ENCODE results near the gene PLXNA4. TPM values are rescaled to one million over a fixed set of nuclear protein-coding genes. Genes with fewer than 3 reads are reported as not detected.

The PLXNA4 gene
- total and polyA plus RNA-seq, 12 donors: 0.83 to 17.0 (median 11.5) TPM

DNA sequence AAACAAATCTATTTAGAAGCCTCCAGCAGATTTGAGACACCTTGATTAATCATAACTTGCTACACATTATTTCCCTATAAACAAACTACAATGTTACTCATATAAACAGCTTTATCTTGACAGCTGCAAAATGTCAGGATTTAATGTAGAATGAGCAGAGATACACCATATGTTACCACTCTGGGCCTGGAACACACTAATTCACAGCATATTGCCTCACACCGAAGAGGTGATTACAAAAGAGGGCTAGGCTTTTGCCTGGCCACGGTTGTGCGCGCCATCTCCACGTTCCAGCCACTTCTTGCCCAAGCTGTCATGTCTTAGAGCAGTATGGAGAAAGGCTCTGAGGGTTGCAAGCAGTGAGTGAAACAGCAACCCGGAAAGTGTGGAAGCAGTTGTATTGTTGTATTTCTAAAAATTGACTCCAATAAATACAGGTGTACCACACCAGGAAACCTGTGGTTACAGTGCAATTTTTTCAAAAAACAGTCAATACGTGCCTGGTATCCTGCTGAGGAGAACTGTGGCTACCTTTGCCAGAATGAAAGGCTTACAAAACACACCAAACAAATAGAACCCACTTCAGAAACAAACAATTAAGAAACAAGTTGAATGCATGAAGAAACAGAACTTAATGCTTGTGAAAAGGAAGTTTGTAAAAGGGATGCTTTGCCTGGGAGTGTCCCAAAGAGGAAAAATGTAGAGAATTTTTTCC is 498.1 kb downstream of the PLXNA4 start:
- no peaks in the 10 kb centered on the region for H3K36me3 ChIP-seq
- intact Hi-C loops (cut with DNase I): no loop called here
- peaks cover 0 to 37% (median 26%) of the 10 kb centered on the region in 9 donors for H3K4me1 ChIP-seq
- no peak overlapping the region for H3K4me3 ChIP-seq
- 79 to 82% methylated on average over 7 of the region's 7 CpGs for WGBS, 2 donors
- no peak overlapping the region for H3K27ac ChIP-seq
- ATAC-seq: no peak
- TF ChIP-seq, protein P1, sequence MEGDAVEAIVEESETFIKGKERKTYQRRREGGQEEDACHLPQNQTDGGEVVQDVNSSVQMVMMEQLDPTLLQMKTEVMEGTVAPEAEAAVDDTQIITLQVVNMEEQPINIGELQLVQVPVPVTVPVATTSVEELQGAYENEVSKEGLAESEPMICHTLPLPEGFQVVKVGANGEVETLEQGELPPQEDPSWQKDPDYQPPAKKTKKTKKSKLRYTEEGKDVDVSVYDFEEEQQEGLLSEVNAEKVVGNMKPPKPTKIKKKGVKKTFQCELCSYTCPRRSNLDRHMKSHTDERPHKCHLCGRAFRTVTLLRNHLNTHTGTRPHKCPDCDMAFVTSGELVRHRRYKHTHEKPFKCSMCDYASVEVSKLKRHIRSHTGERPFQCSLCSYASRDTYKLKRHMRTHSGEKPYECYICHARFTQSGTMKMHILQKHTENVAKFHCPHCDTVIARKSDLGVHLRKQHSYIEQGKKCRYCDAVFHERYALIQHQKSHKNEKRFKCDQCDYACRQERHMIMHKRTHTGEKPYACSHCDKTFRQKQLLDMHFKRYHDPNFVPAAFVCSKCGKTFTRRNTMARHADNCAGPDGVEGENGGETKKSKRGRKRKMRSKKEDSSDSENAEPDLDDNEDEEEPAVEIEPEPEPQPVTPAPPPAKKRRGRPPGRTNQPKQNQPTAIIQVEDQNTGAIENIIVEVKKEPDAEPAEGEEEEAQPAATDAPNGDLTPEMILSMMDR (IDR thresholded peaks at IDR 0.05): no peak
- peaks cover 0 to 9% (median 0%) of the 10 kb centered on the region in 7 donors for H3K27me3 ChIP-seq
- no peaks in the 10 kb centered on the region for H3K9me3 ChIP-seq
- DNase-seq: no peak

DNA sequence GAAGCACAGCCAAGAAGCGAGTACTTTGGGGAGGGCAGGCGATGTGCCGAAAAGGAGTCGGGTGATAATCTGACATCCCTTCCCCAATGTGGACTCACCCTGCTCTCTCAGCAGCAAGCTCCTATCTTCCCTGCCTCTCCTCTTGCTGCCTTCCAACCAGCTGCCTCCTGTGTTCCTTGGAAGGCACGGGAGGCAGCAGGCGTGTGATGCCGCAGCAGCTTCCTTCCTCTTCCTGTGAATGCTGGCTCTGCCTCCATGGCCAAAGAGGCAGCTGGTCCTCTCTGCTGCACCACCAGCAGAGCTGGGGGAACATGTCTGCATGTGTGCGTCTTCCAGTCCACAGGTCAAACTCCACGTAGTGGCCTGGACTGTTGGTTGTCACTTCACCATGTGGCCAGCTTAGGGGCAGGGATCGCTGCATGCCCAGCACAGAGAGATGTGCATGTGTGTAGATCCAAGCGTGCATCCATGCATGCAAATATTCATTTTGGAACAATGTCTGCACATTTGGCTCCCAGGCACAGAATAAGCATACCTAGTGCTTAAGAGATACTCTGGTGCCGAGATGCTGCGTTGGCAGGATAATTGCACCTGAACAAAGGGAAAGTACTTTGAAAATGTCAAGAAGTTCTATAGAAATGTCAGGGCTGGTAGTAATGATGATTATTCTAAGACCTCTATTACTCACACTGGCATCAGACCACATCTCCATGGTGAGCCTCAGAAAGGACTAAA is 499.8 kb downstream of the PLXNA4 start:
- no peak for ATAC-seq
- TF ChIP-seq, protein P1 (IDR thresholded peaks at IDR 0.05): no peak
- Histone ChIP-seq H3K4me1 (peaks cover 0 to 30% (median 25%) of the 10 kb centered on the region in 9 donors), H3K36me3 (no peaks in the 10 kb centered on the region), H3K9me3 (no peaks in the 10 kb centered on the region), H3K4me3 (no peak overlapping the region), H3K27me3 (peaks cover 0 to 9% (median 0%) of the 10 kb centered on the region in 7 donors), H3K27ac (no peak overlapping the region)
- 67 to 75% methylated on average over 13 of the region's 13 CpGs for WGBS, 2 donors
- intact Hi-C loops (cut with DNase I): no loop called here
- DNase-seq: no peak

DNA sequence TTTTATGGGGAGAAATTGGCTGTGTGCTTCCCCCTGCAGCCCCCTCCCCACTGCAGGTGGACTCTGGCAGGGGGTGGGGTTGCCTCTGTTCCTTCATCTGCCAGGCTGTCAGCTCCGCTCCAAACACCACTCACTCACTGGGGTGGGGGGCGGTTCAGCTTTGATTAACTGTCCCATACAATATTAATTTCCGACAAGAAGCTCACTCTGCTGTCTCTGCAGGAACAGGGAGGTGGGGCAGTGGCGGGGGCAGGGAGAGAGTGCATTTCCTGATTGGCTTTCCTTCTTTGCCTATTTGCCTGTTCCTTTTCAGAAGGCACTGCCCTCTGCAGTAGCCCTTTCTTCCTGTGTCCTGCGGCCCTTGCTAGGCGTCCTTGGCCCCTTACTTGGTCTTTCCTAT is 500.8 kb downstream of the PLXNA4 start:
- 41 to 52% methylated on average over 6 of the region's 6 CpGs for WGBS, 2 donors
- no peak for ATAC-seq
- H3K4me1 ChIP-seq: peaks cover 0 to 21% (median 16%) of the 10 kb centered on the region in 9 donors

DNA sequence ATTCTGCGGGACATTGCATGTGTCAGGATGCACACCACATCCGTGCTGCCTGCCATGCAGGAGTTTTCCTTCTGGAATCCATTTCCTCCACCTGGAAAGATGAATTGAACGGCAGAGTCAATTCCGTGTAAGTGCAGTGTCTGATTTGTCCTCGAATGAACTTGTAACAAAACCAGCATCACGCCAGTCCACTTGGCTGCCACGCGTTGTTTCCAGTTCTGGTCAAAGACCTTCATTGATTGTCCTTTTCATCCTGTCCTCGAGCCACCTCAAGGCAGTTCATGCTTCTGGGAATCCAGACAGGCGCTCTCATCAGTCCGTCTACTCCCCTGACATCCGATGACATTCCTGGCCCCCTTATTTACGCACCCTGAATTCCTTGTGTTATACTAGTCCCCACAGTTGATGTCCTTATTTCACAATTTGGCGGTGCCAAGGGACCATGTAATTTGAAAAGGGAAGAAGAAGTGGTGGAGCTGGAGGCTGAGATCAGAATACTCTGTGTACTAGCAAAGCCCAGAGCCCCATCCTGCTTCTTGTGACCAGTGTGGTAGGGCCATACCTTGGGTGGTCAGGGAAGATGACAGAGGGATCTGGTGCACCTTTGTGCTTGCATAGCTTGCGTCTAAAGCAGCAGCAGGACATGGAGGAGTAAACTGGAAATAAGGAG is 502.2 kb downstream of the PLXNA4 start:
- intact Hi-C loops (cut with DNase I): no loop called here
- Histone ChIP-seq H3K36me3 (no peaks in the 10 kb centered on the region), H3K27me3 (peaks cover 0 to 9% (median 0%) of the 10 kb centered on the region in 7 donors), H3K4me1 (peaks cover 0 to 18% (median 9%) of the 10 kb centered on the region in 9 donors), H3K9me3 (no peaks in the 10 kb centered on the region), H3K4me3 (no peak overlapping the region), H3K27ac (peak overlapping the region in 1 of 10 donors; percentile 19)
- DNase-seq (peak; percentile 17 to 28), ATAC-seq (peak; percentile 39 to 80 (median 63))
- WGBS, 2 donors: 38 to 45% methylated on average over 15 of the region's 15 CpGs
- TF ChIP-seq, protein P1 (IDR thresholded peaks at IDR 0.05): no peak

More for the DNA sequence above, 500.8 kb downstream of the PLXNA4 start:
- TF ChIP-seq, protein P1 (IDR thresholded peaks at IDR 0.05): no peak
- H3K36me3 ChIP-seq: no peaks in the 10 kb centered on the region
- H3K27ac ChIP-seq: no peak overlapping the region
- intact Hi-C loops (cut with DNase I): no loop called here
- H3K9me3 ChIP-seq: no peaks in the 10 kb centered on the region
- H3K27me3 ChIP-seq: peaks cover 0 to 9% (median 0%) of the 10 kb centered on the region in 7 donors
- no peak for DNase-seq
- no peak overlapping the region for H3K4me3 ChIP-seq

Data from heart right ventricle (tissue), 16 donors.